ENCODE data around the gene PA2G4.
"Not testable (repeated sequence)": the region's sequence is repeated elsewhere in the genome, so short reads cannot be mapped to it uniquely, and the experiment has no call there.

The PA2G4 gene

GRCh38 chr12:56152756-56153677, 48.7 kb downstream of the PA2G4 start:
- DNase-seq (ENCODE audit: low read depth in 3 of 3, low spot score in 1 of 3), result no peak

- no peak for DNase-seq (ENCODE audit: low read depth in 3 of 3, low spot score in 1 of 3)
Measured at GRCh38 chr12:56153678-56154065, 49.3 kb downstream of the PA2G4 start.

- DNase-seq (ENCODE audit: low read depth in 3 of 3, low spot score in 1 of 3), result no peak
Measured at GRCh38 chr12:56154246-56154771, 50.0 kb downstream of the PA2G4 start.

- DNase-seq (ENCODE audit: low read depth in 3 of 3, low spot score in 1 of 3), result no peak
Measured at GRCh38 chr12:56154818-56155217, 50.5 kb downstream of the PA2G4 start.

GRCh38 chr12:56155256-56155845, 51.0 kb downstream of the PA2G4 start:
- DNase-seq (ENCODE audit: low read depth in 3 of 3, low spot score in 1 of 3), result no peak

- not testable (repeated sequence) for DNase-seq (ENCODE audit: low read depth in 3 of 3, low spot score in 1 of 3)
Measured at GRCh38 chr12:56156464-56157200, 52.3 kb downstream of the PA2G4 start.

GRCh38 chr12:56157201-56158028, 53.1 kb downstream of the PA2G4 start:
- peak in 1 of 3 donors; percentile 31 for DNase-seq (ENCODE audit: low read depth in 3 of 3, low spot score in 1 of 3)

- DNase-seq (ENCODE audit: low read depth in 3 of 3, low spot score in 1 of 3), result peak; percentile 62 to 84 (median 71)
Measured at GRCh38 chr12:56158029-56158925, 53.9 kb downstream of the PA2G4 start, which contains the start of gene MYL6. Gene MYL6 (plus strand): TSS chr12:56158359. CDS start chr12:56158402, 43 bp downstream.

- no peak for DNase-seq (ENCODE audit: low read depth in 3 of 3, low spot score in 1 of 3)
Measured at GRCh38 chr12:56158926-56159461, 54.6 kb downstream of the PA2G4 start.

- DNase-seq (ENCODE audit: low read depth in 3 of 3, low spot score in 1 of 3), result no peak
Measured at GRCh38 chr12:56159482-56160192, 55.3 kb downstream of the PA2G4 start.

GRCh38 chr12:56160193-56160763, 55.9 kb downstream of the PA2G4 start:
- peak; percentile 21 to 39 (median 37) for DNase-seq (ENCODE audit: low read depth in 3 of 3, low spot score in 1 of 3)

GRCh38 chr12:56160894-56161689, 56.7 kb downstream of the PA2G4 start:
- no peak for DNase-seq (ENCODE audit: low read depth in 3 of 3, low spot score in 1 of 3)

- DNase-seq (ENCODE audit: low read depth in 3 of 3, low spot score in 1 of 3), result no peak
Measured at GRCh38 chr12:56161690-56162351, 57.5 kb downstream of the PA2G4 start.

GRCh38 chr12:56162468-56163290, 58.3 kb downstream of the PA2G4 start:
- no peak for DNase-seq (ENCODE audit: low read depth in 3 of 3, low spot score in 1 of 3)

All from stimulated activated CD4-positive, alpha-beta T cell treated with anti-CD3 and anti-CD28 coated beads, TNF-alpha, amount 100 ng/mL, for 1 hour (primary cell).